KMS-11 (cell line): ENCODE results near the gene FBXO31.

Experiments
- H2AFZ ChIP-seq: fragments of 200-600 bp; sonication (generic); 2 replicates; pipeline ENCODE4 v1.6.1; 2016; ENCODE audit warnings: antibody characterized with exemption, mixed run types, low read depth
- H3K27ac ChIP-seq: fragments of 200-600 bp; sonication (generic); 2 replicates; pipeline ENCODE4 v1.6.1; 2016; ENCODE audit warnings: mild to moderate bottlenecking, mixed run types
- H3K27me3 ChIP-seq: fragments of 200-600 bp; sonication (generic); 2 replicates; pipeline ENCODE4 v1.6.1; 2017; ENCODE audit warnings: mild to moderate bottlenecking, low read depth, mixed run types, moderate library complexity; ENCODE audit not compliant: insufficient read depth
- H3K36me3 ChIP-seq: fragments of 200-600 bp; sonication (generic); 2 replicates; pipeline ENCODE4 v1.6.1; 2017; ENCODE audit warnings: mild to moderate bottlenecking, mixed run types; ENCODE audit not compliant: insufficient read depth
- H3K4me1 ChIP-seq: fragments of 200-600 bp; sonication (generic); 2 replicates; pipeline ENCODE4 v1.6.1; 2016; ENCODE audit warnings: mild to moderate bottlenecking, low read depth, mixed run types; ENCODE audit not compliant: poor library complexity, severe bottlenecking
- H3K4me2 ChIP-seq: fragments of 200-600 bp; sonication (generic); 2 replicates; pipeline ENCODE4 v1.7.0; 2016; ENCODE audit warnings: mild to moderate bottlenecking, mixed run types
- H3K4me3 ChIP-seq: fragments of 200-600 bp; sonication (generic); IDR thresholded peaks from 2 replicates; pipeline ENCODE4 v1.6.1; 2017; ENCODE audit warnings: low read depth, low read length, mixed read lengths; ENCODE audit not compliant: insufficient read depth
- H3K79me2 ChIP-seq: fragments of 200-600 bp; sonication (generic); 2 replicates; pipeline ENCODE4 v1.6.1; 2016; ENCODE audit warnings: low read depth, mixed run types; ENCODE audit not compliant: insufficient read depth
- H3K9ac ChIP-seq: fragments of 200-600 bp; sonication (generic); 2 replicates; pipeline ENCODE4 v1.6.1; 2016; ENCODE audit warnings: mild to moderate bottlenecking, mixed run types
- H4K20me1 ChIP-seq: fragments of 200-600 bp; sonication (generic); 2 replicates; pipeline ENCODE4 v1.6.1; 2016; ENCODE audit warnings: mild to moderate bottlenecking, mixed run types; ENCODE audit not compliant: insufficient read depth
- CTCF ChIP-seq: fragments of 200-600 bp; sonication (generic); conservative IDR thresholded peaks from 2 replicates; pipeline ENCODE4 v1.6.1; 2017; ENCODE audit warnings: low read depth, mild to moderate bottlenecking, antibody characterized with exemption, low read length, moderate library complexity, mixed read lengths

Gene FBXO31

GRCh38 chr16:87303431-87303930, 80.1 kb downstream of the FBXO31 start:
- Histone ChIP-seq H3K36me3 (no peaks in the 10 kb centered on the region), H3K27me3 (no peaks in the 10 kb centered on the region), H3K4me2 (no peak overlapping the region), H3K9ac (no peak overlapping the region), H3K4me1 (no peaks in the 10 kb centered on the region), H3K4me3 (no peak overlapping the region), H3K27ac (no peak overlapping the region), H4K20me1 (no peaks in the 10 kb centered on the region), H3K79me2 (no peaks in the 10 kb centered on the region), H2AFZ (no peak overlapping the region)
- TF ChIP-seq CTCF, result no peak

GRCh38 chr16:87298857-87299465, 84.6 kb downstream of the FBXO31 start:
- H2AFZ ChIP-seq, result no peak overlapping the region
- TF ChIP-seq CTCF, result no peak
- no peak overlapping the region for H3K4me3 ChIP-seq
- no peaks in the 10 kb centered on the region for H4K20me1 ChIP-seq
- H3K4me1 ChIP-seq, result no peaks in the 10 kb centered on the region
- H3K79me2 ChIP-seq, result no peaks in the 10 kb centered on the region
- no peaks in the 10 kb centered on the region for H3K27me3 ChIP-seq
- no peak overlapping the region for H3K27ac ChIP-seq
- no peak overlapping the region for H3K4me2 ChIP-seq
- H3K36me3 ChIP-seq, result no peaks in the 10 kb centered on the region
- H3K9ac ChIP-seq, result no peak overlapping the region

- TF ChIP-seq CTCF, result peak; percentile 61
- Histone ChIP-seq H4K20me1 (no peaks in the 10 kb centered on the region), H3K27ac (no peak overlapping the region), H3K4me2 (no peak overlapping the region), H3K27me3 (no peaks in the 10 kb centered on the region), H3K36me3 (no peaks in the 10 kb centered on the region), H3K79me2 (no peaks in the 10 kb centered on the region), H3K4me1 (no peaks in the 10 kb centered on the region), H2AFZ (no peak overlapping the region), H3K9ac (no peak overlapping the region), H3K4me3 (no peak overlapping the region)
Measured at GRCh38 chr16:87297918-87298631, 85.5 kb downstream of the FBXO31 start.

- Histone ChIP-seq H3K4me3 (no peak overlapping the region), H3K27me3 (no peaks in the 10 kb centered on the region), H3K27ac (no peak overlapping the region), H3K9ac (no peak overlapping the region), H3K36me3 (no peaks in the 10 kb centered on the region), H4K20me1 (no peaks in the 10 kb centered on the region), H2AFZ (no peak overlapping the region), H3K4me2 (no peak overlapping the region), H3K4me1 (no peaks in the 10 kb centered on the region), H3K79me2 (no peaks in the 10 kb centered on the region)
- TF ChIP-seq CTCF, result no peak
Measured at GRCh38 chr16:87297407-87297806, 86.2 kb downstream of the FBXO31 start.
